HG03460 (cell line): ENCODE data around the gene SURF2.

Source experiments
- ATAC-seq: cut with Tn5 transposase; IDR thresholded peaks from one replicate; pipeline ENCODE4 v1.9.1; 2021; ENCODE audit not compliant: unreplicated experiment

Gene SURF2

GRCh38 chr9:133353548-133353947 is 2.8 kb upstream of the SURF2 start:
- ATAC-seq: no peak

DNA sequence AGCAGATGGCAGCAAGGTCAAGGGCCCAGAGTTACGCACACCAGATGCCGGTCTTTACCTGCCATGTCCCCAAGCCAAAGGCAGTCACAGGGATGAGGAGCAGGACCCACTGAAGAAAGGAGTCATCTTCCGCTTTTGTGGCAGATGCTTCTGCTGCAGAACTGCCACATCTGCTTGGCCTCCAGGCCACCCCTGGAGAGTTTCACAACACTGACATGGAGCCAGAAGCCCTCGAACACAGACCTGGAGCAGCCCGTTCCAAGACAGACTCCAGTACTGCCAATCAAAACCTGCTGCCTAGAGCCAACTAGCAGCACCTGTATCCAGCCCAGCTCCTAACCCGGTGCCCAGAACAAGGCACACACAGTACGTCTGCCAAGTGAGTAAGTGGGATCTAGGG is 1.6 kb upstream of the SURF2 start:
- no peak for ATAC-seq

- peak; percentile 34 for ATAC-seq
Measured at GRCh38 chr9:133355881-133356357, 431 bp upstream of the SURF2 start.

GRCh38 chr9:133357656-133358055 is 1.3 kb downstream of the SURF2 start:
- no peak for ATAC-seq

GRCh38 chr9:133359399-133360175 is 3.2 kb downstream of the SURF2 start:
- ATAC-seq: no peak

DNA sequence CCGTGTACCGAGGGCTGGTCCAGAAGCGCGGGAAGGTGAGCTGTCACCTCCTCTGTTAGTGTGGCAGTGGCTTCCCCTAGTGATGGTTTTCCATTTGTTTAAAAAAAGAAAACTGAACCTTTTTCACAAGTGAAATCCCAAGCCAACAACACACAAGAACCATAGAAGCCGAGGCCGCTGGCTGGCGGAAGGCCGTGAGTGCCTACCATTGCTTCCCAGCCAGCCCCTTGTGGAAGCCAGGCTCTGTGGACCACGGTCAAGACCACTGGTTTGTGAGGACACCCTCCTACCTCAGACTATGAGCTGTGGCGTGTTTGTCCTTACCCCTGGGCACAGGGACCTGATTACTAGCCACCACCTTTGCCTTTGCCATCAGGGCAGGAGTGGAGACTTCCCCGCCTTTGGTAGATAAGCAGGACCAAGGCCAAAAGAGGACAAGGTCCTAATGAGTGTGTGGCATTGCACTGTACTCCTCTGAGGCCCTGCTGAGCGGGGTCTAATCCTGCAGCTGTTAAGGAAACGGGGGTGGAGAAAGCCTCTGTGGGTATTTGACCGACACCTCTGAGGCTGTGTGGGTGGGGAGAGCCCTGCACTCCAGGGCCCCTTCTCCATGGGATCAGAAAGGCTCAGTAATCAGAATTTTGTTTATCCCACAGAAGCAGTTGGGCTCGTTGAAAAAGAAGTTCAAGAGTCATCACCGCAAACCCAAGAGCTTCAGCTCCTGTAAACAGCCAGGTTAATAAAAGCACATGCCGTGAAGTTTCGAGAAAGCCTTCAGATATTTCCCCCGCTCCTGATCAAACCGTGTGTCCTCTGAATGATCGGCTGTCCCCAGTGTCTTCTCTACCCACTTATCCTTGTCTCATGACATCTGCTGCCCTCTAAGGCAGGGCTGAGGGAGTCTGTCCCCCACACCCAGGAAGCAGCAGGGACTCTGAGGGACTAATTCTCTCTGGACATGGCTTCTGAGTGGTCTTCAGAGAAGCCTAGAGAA is 4.3 kb downstream of the SURF2 start:
- no peak for ATAC-seq

- no peak for ATAC-seq
Measured at GRCh38 chr9:133361507-133362092, 5.2 kb downstream of the SURF2 start.

DNA sequence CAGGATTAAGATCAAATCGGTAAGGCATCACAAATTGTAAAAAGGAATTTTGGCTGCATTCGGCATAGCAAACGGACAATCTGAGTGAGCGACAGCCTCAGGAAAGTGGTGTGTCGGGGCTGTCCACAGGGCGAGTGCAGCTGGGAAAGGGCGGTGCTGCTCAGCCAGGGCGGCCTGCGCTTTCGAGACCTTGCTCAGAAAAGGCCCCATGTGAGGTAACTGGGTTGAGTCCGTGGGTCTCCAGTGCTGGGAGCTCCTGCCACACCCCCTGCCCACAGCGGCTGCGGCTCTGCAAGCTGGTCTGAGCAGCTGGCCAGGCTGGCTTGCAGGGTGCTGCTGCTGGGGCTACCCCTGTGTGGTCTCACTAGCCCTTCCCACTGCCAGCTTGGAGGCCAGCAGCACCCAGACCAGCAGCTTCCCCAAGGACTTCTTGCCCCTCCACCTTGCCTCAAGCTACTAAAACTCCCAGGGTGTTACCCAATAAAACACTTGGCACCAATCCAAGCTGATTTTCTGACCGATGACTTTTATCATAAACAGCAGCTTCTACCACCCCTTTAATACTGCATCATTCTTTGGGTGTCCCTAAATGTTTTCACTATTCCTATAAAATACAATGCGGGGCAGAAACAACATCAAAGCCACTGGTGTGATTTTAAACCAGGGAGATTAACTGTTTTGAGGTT is 6.2 kb downstream of the SURF2 start:
- no peak for ATAC-seq

DNA sequence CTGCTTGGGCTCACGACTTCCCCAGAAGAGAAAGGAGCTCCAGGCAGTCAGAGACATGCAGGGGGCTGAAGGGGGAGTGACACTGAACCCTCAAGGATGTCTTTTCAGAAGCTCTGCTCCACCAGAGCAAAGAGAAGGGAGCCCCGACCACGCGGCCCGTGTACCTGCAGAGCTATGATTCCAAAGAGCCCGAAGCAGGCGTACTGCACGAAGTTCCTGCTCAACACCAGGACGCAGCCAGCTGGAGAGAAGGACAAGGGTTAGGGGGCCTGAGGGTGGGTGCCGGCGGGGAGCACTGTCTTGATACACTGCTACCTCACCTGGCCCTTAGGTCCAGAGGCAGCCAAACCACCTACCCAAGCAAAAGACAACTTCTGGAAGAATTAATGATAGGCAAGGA is 10.1 kb downstream of the SURF2 start:
- ATAC-seq: no peak

- no peak for ATAC-seq
Measured at GRCh38 chr9:133367221-133367620, 10.9 kb downstream of the SURF2 start.

- no peak for ATAC-seq
Measured at GRCh38 chr9:133367778-133368177, 11.4 kb downstream of the SURF2 start.

DNA sequence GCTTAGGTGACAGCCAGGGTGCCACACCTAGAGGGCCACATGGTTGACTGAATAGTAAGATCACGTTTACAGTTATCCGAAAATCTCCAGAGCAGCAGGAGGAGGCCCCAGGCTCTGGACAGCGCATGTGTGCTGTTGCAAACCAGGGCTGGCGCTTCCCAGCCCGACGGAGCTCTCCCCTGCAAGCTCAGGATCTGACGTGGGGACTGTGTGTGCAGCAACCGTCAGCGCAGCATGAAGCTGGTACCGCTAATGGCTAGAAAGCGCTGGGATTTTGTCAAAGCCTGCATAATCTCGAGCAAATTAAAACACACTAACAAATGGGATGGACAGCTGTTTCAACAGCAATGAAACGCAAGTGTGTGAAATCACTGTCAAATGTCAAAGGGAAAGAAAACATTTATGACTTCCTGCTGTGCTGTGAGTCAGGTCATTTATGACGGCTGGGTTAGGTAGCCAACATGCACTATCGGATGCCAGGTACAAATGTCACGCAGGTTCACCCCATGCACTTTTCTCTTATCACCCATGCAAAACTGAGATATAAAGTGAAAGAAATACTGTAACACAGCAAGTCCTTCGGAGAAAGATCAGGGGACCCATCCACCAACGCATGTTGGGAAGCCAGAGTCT is 12.0 kb downstream of the SURF2 start:
- ATAC-seq: no peak

GRCh38 chr9:133369422-133369821 is 13.1 kb downstream of the SURF2 start:
- ATAC-seq: no peak

- ATAC-seq: no peak
Measured at GRCh38 chr9:133369933-133370332, 13.6 kb downstream of the SURF2 start.

GRCh38 chr9:133370685-133371084 is 14.3 kb downstream of the SURF2 start:
- ATAC-seq: no peak

- ATAC-seq: no peak
Measured at GRCh38 chr9:133371261-133371711, 14.9 kb downstream of the SURF2 start.

DNA sequence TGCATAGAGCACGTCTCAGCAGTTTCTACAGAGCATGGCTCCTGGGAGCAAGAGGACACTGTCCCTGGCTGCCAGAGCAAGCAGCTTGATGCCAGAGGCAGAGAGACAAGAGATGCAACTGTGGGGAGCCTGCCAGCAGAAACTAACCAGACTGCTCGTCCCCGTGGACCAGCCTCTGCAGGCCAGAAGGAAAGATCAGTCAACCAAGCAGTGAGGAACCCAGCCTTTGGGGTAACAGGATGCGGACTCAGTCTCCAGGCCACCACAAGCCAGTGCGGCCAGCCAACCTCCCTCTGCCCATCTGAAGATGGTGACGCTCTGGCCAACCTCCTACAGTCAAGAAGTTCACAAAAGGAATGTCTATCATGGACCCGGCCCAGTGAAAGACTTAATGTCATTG is 15.8 kb downstream of the SURF2 start:
- no peak for ATAC-seq

GRCh38 chr9:133374612-133375115 is 18.3 kb downstream of the SURF2 start:
- ATAC-seq: no peak

GRCh38 chr9:133375116-133375723 is 18.9 kb downstream of the SURF2 start:
- peak; percentile 7 for ATAC-seq
